GM19468 (cell line): Measurements from ENCODE around the gene TMEM94.
A peak's percentile ranks its signal among the peaks of the same experiment; 100 is the strongest.

ENCODE experiments used
- ATAC-seq: cut with Tn5 transposase; IDR thresholded peaks from one replicate; pipeline ENCODE4 v1.9.1; 2021; ENCODE audit warnings: mild to moderate bottlenecking, moderate library complexity, moderate number of reproducible peaks; ENCODE audit not compliant: unreplicated experiment; ENCODE audit errors: extremely low read depth

TMEM94 gene

DNA sequence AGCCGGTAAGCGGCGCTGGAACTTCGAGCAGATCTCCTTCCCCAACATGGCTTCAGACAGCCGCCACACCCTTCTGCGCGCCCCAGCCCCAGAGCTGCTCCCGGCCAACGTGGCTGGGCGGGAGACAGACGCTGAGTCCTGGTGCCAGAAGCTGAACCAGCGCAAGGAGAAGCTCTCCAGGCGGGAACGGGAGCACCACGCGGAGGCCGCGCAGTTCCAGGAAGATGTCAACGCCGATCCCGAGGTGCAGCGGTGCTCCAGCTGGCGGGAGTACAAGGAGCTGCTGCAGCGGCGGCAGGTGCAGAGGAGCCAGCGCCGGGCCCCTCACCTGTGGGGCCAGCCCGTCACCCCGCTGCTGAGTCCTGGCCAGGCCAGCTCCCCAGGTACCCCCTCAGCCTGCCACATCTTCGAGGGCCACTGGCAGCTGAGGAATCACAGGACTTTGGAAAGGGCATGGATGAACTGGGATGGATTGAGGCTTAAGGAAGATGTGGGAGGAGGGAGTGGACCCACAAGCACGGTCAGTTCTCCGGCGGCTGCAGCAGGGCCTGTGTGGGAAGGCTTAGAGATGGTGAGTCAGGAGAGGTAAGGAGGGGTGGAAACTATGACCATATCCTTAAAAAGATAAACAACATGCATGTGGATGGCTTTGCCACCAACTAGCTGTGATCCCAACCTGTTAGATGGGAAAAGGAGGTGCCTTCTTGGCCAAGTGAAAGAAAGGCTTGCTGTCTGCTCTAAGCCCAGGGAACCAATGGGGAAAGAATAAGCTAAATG is 65.7 kb downstream of the TMEM94 start:
- ATAC-seq: no peak

DNA sequence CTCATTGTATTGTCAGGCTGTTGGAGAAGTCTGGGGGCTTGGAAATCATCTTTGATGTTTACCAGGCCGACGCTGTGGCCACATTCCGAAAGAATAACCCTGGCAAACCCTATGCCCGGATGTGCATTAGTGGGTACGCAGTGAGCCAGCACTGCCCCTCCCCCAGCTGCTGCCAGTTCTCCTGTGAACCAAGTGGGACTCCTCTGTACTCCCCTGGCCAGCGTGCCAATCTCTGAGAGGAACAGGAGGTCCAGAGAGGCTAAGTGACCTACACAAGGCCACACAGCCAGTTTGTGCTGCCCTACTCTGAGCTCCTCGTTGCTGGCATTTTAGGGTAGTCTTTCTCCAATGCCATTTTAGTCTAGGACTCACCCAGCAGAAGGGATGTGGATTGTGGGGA is 67.2 kb downstream of the TMEM94 start:
- ATAC-seq: no peak

DNA sequence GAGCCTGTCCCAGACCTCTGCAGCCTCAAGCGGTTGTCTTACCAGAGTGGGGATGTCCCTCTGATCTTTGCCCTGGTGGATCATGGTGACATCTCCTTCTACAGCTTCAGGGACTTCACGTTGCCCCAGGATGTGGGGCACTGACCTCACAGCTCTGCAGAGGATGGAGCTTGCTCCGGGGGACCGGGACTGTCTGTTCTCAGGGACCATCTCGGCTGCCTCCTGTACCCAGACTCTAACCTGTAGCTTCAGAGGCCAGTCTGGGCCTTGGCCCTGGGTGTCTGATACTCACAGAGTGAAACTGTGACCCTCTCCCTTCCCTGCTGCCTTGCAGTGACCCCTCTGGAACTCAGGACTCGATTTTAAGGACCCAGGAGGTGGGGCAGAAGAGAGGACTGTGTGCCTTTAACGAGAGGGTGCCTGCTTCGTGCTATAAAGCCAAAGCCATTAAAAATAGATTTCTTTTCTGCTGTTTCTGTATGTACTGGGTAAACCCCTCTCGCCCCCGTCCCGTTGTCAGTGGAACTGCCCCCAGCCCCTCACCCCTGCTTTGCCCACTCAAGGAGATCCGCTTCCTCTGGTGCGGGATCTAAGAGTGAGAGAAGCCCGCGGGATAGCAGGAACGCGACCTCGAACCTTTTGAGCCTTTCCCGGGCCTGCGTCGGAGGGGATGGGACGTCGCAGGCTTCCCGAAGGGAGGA is 68.0 kb downstream of the TMEM94 start:
- no peak for ATAC-seq

DNA sequence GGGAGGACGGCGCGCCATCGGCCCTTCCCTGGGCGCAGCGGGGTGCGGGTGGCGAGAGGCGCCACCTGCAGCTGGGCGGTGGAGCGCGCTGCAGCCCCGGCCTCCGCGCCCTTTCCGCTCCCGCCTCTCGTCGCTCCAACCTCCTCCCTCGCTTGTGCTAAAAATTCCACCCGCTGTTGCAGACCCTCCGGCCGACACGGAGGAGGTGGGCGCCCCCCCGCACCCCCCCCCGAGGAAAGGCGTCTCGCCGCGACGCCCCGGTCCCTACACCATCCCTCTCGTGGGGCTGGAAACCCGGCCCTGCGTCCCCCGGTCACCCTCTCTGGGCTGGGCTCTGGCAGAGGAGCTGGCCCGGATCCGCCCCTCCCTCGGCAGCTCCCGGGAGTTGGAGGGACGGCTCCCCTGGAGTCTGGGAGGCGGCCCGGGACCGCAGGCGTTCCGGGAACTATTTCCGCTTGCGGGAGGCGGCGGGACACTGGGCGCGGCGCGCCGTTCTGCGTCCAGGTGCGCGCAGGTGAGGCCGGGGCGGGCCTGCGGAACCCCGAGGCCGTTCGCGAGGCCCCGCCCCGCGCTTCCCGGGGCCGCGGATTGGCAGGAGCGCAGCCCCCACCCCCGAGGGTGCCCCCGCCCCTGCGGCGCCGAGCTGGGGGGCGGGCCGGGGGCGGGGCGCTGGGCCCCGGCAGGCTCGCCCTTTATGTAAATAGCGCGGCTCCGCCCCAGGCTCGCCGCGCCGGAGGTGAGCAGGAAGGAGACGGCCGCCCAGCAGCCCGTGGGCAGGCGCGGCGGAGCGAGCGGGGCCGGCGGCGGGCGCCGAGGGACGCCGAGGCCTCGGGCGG is 68.8 kb downstream of the TMEM94 start, which contains the start of gene LLGL2:
Gene LLGL2, plus strand, starts transcription at position 728 of the 836 bp plus-strand sequence. CDS start 17,730 bp downstream, outside the sequence.
- peak; percentile 70 for ATAC-seq

DNA sequence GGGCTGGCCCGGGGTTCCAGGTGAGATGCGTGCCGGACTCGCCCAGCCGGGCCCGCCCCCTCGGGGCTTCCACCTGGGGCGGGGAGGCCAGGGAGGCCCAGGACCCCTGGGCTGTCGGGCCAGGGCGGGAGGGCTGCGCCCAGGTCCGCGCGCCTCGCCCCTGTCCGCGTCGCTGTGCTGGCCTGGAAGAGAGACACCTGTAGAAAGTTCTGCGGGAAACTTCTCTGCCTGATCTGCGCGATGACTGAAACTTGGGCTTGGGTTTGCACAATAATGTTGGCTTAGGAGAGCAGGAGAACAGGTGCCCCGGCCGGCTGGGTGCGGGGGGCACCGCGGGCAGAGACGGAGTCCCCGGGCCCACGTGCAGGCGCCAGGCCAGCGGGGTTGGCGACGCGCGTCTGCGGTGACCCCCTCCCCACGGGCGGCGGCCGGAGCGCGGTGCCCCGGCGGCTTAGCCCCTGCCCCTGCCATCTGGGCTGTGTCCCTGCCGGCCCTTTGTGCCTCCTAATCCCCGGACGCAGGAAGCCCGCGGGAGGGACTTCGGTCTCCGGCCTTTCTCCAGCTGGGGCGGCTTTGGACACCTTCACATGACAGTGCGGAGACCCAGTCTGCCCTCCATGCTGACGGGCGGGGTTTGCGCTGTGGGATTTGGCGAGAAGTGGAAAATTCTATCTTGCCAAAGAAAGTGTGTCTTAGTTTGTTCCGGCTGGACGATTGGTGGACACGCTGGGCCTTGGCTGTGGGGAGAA is 69.5 kb downstream of the TMEM94 start:
- no peak for ATAC-seq

DNA sequence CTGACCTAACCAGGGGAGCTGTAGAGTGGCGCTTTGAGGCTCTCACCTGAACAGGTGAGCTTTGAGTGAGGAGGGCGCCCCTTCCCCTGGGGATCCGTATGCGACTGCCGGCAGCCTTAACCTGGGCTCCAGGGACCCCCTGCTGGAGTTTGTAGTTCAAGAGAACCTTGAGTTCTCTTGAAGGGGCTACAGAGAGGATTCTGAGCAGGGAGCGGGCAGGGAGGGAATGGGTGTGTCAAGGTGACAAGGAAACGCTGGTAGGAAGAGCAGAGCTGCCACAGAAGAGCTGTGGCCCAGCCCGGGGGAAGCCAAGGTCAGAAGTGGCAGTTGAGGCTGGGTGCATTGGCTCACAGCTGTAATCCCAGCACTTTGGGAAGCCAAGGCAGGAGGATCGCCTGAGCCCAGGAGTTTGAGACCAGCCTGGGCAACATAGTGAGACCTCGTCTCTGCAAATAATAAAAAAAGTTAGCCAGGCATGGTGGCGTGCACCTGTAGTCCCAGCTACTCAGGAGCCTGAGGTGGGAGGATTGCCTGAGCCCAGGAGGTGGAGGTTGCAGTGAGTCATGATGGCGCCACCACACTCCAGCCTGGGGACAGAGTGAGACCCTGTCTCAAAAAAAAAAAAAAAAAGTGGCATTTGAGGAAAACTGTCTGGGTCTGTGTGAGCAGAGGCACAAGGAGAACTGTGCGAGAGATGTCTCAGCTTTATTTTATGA is 70.3 kb downstream of the TMEM94 start:
- no peak for ATAC-seq

DNA sequence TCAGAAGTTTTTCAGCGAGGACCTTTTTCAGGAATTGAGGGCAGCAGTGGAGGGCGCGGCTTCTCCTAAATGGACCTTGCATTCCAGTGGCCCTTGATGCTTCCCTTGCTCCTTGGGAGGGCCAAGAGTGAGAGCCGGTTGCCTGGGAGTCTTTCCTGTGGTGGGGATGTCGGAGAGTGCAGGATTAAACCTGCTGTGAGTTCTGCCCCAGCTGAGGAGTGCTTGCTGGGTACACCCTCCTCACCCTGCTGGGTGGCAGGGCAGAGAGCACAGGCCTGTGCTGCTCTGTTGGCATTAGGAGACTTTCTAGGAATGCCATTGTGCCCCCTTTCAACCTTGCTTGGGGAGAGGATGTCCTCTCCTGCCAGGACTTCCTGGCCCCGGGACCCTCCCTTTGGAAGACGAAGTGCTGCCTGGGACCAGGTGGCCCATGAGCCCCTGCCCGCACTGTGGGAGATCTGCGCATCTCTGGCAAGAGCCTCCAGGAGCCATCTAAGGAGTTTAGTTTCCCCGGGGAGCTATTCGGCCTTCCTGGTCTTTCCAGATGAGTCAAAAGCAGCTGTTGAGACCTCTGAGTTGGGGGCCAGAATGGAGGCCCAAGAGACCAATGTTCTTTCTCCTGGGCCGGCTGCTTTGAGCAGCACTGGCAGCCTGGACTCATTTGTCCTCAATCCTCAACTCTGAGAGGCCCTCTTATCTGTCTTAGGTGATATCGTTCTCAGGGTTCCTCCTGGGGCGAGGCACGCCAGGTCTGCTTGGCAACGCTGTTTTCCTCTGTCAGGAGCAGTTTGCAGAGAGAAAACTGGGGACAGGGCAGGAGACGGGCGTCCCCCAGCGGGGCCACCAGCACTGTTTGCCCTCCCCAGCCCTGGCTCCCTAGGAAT is 74.6 kb downstream of the TMEM94 start:
- no peak for ATAC-seq

DNA sequence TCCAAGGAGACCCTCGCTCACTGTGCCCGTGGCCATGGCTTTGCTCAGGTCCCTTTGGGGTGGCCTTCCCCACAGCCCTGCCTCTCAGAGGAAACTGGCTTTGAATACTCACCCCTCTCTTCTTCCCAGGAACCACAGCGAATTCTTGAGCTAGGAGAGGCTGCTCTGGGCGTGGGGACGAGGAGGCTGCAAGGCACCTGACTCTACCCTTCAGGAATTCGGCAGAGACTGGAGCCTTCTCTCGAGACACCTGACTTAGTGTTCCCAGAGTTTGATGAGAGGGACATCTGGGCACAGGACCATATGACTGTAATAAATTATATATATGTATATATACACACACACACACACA is 75.3 kb downstream of the TMEM94 start:
- no peak for ATAC-seq

DNA sequence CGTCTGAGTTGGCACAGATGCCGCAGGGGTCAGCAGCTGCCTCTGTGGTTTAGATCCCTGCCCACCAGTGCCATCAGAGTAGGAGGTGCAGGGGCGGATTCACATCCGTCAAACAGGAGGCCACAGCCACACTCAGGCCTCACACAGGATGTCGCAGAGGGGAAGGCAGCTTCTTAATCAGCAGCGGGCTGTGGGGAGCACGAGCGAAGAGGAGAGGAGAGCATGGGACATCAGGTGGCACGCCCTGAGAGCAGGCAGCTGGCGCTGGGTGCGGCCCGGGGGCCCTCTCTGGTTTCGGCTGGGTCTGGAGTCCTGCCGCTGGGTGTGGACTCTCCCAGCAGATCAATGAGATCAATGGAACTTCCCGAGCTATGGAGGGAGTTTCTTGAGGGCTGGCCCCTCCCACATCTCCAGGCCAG is 78.7 kb downstream of the TMEM94 start:
- ATAC-seq: no peak

DNA sequence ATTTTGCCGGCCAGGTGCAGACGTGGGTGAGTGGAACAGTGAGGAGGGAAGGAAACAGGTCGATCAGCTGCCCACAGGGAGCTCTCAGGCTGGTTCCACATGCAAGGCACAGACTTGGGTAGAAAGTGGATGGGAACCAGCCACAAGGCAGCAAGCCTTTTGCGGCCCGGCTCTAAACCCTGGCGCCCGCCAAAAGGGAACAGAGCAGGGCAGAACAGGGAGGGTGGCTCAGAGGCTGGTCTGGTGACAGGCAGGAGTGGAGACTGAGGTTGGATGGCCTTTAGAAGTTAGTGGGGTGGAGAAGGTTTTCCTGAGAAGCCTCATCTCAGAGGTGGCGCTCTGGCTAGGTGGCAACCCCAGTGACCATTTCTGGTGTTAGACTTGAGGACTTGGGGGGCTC is 79.4 kb downstream of the TMEM94 start:
- ATAC-seq: no peak

DNA sequence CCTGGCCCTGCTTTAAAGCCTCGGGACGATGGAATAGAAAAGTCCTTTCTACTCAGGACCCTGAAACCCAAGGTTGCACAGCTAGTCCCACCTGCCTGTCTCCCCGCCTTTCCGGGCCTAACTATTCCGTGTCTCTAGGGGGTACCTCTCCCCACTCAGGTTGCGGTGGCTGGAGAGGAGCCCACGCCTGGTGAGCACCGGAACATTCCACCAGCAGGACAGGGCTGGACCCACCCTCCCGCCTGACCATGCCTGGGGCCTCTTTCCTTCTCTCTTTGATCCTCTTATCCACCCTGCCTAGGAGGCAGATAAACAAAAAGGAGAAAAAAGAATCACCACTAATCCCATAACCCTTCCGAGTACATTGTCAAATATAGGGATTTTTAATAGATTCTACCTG is 79.9 kb downstream of the TMEM94 start:
- ATAC-seq: no peak

DNA sequence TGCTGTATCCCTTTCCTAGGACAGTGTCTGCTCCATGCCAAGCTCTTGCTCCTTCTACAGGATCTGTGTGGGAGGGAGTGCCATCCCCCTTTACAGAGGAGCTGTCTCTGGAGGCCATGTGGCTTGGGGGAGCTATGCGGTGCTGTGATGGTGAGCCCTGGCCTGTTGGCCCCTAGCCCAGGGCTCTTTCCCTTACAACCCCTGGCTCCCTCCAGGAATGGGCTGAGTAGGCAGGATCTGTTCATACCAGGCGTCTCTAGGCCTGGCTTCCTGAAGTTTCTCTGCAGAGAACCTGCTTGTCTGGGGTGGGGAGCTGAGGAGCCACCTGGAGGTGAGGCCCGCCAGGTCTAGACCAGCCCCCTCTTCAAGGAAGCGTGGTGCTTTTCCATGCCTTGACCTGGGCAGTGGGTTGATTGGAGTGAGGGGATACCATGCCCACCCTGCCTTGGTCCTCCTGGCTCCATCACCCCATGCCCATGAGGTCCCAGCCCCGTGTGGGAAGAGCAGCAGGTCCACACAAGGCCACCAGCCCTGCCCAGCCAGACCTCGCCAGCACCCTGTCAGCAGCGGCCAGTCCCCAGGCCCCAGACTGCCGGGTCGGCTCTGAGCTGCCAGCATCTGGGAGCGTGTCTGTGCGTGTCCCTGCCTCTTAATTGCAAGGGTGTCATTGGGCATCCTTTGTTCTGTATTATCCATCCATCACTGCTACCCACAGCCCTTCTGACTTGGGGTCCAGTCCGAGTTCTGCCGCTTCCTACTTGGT is 83.7 kb downstream of the TMEM94 start:
- ATAC-seq: no peak

DNA sequence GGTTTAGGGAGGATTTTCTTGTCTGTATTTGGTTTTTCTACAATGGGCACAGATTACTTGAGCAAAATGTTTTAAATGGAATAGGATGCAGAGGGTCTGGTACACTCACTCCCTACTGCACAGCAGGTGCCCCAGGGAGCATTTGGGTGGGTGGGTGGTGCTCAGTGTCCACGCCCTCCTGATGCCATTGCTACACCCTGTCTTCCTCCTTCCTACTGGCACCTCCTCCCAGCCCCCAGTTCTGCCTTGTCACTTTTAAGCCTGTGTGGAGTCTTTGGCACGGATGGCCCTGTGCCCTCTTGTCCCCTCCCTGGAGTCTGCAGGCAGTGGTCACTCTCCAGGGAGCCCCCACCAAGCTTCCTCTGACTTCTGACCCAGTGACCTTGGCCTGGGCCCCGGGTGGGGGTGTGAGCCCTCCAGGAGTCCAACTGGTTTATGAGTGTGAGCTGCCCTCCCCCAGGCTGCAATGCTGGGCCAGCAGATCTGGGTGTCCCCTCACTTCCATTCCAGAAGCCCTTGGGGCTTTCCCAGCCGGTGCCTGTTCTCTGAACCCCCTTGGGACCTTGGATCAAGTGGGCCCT is 84.6 kb downstream of the TMEM94 start:
- ATAC-seq: no peak

DNA sequence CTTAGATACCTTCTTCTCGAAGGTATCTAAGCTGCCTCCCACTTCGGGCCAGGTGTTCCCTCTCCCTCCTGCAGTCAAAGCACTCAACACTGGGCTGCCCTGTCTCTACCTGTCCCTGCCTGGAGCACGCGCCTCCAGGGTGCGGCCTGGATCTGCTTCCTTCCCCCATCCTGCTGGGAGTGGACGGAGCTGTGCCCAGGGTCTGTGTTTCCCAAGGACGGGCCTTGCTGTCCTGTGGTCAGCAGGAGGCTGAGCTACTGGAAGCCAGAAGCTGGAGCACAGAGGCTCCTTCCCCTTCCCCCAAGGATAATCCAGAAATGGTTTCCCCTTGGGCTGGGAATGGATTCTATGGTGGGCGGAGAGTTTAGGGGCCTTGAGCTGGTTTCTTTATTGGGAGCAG is 85.8 kb downstream of the TMEM94 start:
- no peak for ATAC-seq

DNA sequence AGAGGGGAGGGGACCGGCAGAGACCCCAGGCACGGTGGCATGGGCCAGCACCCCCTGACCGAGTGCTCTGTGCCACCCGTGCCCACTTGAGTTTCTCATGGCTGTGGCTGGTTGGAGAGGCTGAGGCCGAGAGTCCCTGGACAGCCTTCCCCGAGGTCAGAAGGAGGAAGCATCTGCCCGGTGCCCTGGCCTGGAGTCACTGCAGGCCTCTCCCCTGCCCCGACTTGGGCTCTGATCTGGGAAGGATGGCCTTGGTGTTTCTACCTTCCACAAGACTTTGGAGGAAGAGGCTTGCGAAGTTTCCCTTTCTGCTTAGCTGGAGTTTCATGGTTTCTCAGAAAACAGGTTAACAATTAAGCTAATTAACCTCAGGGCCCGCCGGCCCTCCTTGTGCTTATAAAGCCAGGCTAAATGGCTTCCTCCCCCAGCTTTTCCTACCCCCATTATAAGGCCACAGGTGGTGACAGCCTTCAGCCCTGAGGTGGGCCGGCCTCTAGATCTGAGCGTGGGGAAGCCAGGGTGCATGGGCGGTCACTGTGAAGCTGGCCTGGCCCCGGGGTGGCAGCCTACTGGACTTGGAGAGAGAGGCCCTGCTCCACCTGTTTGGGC is 86.4 kb downstream of the TMEM94 start:
- no peak for ATAC-seq

DNA sequence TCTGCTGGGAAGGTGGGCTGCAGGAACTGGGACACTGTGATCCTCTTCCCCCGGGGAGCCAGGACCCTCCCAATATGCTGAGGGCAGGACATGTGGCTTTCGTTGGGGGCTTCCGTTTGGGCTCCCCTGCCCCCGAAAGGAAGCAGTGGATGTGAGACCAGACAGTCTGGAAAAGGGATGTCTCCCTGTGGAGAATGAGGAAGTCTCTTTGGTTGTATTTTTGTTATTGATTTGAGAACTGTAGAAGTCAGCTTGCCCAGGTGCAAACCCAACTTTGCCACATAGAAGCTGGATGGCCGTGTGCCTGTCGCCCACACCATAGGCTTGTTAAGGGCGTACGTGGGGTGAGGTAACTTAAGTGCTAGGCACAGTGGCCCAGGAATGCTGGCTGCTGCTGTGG is 87.8 kb downstream of the TMEM94 start:
- no peak for ATAC-seq

DNA sequence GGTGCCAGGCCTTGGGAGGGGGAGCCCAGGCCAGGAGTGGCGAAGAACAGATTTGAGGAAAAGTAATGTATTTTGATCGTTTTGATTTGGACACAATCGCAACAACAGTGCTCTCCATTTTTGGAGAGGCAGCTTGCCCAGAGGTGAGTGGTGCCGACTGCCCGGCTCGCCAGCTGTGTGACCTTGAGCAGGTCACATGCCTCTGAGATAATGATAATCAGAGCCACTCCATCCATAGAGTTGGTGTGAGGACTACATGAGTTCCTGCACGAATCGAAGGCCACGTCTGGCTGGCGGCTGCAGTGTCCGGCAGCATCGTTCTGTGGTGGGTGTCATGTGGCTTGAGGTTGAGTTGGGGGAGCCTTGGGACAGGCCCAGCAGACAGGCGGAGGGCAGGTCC is 89.7 kb downstream of the TMEM94 start:
- no peak for ATAC-seq
